Neural progenitor cell (in vitro differentiated cells): ENCODE measurements around the gene VWA5B1.

Experiments
- EZH2phosphoT487 ChIP-seq: fragments of 200-600 bp; sonication (generic); IDR thresholded peaks from 2 replicates; pipeline ENCODE4 v1.6.1; 2017; ENCODE audit warnings: antibody characterized with exemption
- TF ChIP-seq, protein P1 (sequence below): fragments of 200-600 bp; sonication (generic); IDR thresholded peaks from 2 replicates; pipeline ENCODE4 v1.5.1; 2017; ENCODE audit warnings: antibody characterized with exemption, mild to moderate bottlenecking

DNA sequence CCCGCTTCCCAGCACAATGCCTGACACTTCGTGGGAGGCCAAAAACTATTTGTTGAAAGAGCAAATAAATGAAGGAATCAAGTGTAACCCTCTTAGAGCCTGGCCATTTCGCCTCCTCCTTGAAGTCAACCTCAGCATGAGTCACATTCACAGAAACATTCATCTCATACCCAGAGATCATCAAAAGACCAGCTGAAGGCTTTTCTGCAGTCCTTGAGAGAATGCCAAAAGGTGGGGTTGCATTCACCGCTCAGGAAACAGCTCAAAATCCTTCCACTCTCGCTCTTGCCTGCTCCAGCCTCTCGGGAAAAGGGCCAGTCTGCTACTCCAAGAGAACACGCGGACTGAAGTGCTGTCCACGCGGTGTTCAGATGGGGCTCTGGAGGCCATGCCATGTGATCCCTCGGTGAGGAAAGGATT is 90.0 kb downstream of the VWA5B1 start:
- TF ChIP-seq, protein P1, sequence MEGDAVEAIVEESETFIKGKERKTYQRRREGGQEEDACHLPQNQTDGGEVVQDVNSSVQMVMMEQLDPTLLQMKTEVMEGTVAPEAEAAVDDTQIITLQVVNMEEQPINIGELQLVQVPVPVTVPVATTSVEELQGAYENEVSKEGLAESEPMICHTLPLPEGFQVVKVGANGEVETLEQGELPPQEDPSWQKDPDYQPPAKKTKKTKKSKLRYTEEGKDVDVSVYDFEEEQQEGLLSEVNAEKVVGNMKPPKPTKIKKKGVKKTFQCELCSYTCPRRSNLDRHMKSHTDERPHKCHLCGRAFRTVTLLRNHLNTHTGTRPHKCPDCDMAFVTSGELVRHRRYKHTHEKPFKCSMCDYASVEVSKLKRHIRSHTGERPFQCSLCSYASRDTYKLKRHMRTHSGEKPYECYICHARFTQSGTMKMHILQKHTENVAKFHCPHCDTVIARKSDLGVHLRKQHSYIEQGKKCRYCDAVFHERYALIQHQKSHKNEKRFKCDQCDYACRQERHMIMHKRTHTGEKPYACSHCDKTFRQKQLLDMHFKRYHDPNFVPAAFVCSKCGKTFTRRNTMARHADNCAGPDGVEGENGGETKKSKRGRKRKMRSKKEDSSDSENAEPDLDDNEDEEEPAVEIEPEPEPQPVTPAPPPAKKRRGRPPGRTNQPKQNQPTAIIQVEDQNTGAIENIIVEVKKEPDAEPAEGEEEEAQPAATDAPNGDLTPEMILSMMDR: no peak
- TF ChIP-seq EZH2phosphoT487: no peak
